ENCODE measurements around the gene AUH.

Gene AUH

GRCh38 chr9:91336786-91337185, 24.9 kb downstream of the AUH start:
- no peak for DNase-seq

- DNase-seq, result peak in 1 of 5 experiments; percentile 46
Observed at GRCh38 chr9:91334053-91334452, 27.7 kb downstream of the AUH start.

DNA sequence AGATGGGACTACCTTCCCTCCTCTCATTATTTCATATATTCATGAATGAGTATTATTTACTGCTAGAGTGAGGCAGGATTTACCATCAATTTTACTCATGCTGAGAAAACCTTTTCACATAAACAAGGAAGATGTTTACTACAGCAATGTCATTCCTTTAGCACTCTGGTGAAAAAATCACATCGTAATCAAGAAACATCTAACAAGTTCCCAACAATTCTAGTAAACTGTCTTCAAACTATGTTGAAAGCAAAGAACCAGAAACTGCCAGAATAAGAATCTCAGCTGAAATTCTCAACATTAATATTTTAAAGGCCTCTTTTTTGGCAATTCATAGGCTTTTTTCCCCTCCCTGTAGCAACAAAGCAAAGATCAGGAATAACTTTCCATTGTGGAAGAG, 28.2 kb downstream of the AUH start:
- DNase-seq, result no peak

GRCh38 chr9:91332546-91333231, 29.0 kb downstream of the AUH start:
- DNase-seq, result no peak

DNA sequence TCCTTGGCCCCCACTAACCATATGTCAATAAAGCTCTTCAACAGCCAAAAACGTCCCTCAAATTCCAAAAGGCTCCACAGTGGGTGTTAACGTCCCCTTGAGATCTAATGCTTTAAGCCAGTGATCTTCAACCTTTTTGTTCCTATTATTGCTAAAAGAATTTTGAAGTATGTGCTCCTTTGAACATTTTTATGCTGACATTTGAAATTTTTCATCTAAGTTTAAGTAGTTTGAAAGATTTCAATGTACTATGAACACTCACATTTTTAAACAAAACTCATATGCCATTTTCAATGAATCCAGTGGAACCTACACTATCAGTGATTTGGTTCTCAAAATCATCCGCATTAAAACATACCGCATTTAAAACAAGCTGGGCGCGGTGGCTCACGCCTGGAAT, 29.9 kb downstream of the AUH start:
- no peak for DNase-seq

GRCh38 chr9:91328186-91328585, 33.5 kb downstream of the AUH start:
- no peak for DNase-seq

GRCh38 chr9:91321691-91322090, 40.0 kb downstream of the AUH start:
- DNase-seq, result no peak

- no peak for DNase-seq
Observed at GRCh38 chr9:91320299-91320698, 41.4 kb downstream of the AUH start.

DNA sequence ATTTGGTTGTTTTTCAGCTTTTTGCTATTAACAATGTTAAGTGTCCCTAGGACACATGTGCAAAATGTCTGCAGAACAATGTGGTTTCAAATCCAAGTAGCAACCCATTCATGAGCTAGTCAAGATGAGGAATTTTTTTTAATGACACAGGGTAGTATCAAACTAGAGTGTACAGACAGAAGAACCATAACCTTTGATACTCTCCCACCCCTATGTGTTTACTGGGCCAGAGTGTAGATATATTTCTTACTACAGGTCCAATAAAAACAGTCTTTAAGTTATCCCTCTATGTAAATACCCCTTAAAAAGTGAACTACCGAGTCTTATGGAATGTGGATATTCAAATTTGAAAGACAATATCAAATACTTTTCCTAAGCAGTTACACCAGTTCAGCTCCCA, 45.6 kb downstream of the AUH start:
- no peak for DNase-seq

DNA sequence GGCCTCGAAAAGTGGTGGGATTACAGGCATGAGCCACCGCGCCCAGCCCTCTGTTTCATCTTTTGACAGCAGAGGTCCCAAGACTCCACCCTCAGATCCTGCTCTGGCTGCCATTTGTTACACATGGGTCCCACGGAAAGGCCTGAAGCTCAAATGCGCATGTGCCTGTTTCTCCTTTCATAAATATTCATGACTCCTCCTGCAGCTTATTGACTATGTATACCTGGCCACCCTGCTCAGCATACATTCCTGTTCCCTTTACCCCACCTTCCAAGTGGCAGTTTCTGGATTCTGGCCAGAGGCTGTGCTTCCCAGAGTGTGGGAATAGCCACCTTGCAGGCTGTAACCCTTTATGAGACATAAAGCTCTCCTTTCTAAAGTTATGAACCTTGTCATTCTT, 46.5 kb downstream of the AUH start:
- no peak for DNase-seq

DNA sequence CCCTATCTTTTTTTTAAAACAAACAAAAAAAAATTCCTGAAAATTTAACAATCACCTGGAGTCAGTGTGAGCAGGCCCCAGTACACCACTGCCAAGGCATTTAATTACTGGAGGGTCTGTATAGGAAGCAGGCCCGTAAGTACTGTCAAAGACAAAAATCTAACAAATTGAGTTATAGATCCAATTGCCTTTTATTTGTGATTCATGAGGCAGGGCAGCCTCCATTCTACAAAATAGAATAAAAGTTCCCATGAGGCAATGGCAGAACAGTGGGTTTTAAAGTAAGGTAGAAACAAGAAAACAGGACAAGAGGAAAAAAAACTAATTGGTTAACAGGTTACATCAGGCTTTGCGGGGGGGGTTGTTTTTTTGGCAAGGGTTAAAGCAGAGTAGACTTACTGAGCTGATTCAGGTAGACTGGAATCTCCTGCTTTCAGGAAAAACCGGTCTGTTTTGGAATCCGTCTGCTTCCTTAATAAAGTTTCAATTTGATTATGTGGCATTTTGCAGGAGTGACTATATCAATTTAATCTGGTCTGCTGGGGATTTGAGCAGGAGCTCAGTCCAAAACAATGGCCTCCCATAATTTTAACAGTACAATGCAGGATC, 48.9 kb downstream of the AUH start:
- no peak for DNase-seq

DNA sequence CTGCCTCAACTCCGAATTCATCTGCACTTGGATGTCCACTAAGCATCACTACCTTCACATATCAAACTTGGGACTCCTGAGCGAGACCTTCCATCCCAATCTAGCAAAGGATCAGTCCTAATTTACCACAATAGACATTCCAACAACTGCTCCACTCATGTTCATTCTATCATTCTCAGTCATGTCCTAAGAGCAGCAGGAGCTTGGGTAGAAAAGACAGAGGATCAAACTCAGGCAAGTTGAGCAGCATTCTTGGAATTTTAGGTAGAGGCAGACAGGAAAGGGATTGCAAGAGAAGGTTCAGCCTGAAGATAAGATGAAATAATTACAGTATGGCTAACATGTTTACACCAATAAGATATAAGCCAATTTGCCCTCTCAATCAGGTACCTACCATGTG, 51.7 kb downstream of the AUH start:
- DNase-seq, result no peak

DNA sequence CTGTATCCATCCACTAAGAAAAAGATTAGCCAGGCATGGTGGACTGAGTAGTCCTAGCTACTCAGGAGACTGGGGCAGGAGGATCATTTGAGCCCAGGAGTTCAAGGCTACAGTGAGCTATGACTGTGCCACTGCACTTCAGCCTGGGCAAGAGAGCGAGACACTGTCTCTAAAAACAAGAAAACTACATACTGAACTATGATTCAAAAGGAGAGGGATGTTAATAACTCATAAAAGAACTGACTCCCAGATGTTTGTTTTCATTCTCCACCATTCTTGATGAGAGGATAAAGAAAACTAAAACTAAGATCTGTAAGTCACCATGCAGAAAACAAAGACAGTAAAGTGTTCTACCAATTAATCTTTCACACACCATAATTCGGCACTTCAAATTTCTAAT, 53.5 kb downstream of the AUH start:
- DNase-seq, result peak in 1 of 5 experiments; percentile 26

GRCh38 chr9:91307279-91307678, 54.4 kb downstream of the AUH start:
- no peak for DNase-seq

GRCh38 chr9:91306296-91306630, 55.5 kb downstream of the AUH start:
- DNase-seq, result peak in 1 of 5 experiments; percentile 56

- no peak for DNase-seq
Observed at GRCh38 chr9:91305596-91306295, 56.0 kb downstream of the AUH start.

GRCh38 chr9:91303741-91304415, 57.8 kb downstream of the AUH start:
- no peak for DNase-seq

DNA sequence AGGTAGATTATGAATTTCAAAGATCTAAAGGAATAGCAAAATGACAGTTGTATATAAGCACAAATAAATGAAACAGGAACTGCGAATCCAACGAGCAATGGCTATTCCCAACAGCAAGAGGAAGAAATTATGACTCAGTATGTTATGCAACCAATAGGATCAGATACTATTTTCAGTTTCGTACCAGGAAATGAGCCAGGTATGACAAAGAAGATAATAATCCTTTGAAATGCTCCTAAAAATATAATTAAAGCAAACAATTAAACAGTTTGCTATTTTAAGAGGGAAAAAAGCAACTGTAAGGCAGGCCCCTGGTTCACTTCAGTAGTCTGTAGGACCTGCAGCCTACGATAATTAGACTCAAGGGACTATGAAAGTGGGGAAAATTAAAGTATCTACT, 58.9 kb downstream of the AUH start:
- no peak for DNase-seq

GRCh38 chr9:91301161-91301560, 60.6 kb downstream of the AUH start:
- no peak for DNase-seq

DNA sequence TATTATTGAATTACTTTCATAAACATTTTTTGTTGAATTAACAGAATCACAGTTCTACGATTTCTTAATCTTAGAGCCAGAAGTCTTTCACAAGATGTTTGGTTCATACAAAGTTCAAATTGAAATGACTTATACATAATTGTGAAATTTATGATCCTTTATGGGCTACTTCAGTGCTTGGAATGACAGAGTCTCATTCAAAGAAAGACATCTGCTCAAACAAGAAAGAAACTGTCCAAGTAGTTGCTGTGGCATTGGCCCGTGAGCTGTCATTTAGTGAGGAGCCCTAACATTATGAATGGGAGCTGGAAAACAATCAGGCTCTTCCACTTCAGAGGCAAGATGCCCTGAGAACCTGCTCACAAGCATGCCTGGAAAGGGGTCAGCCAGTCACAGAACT, 63.4 kb downstream of the AUH start:
- no peak for DNase-seq

GRCh38 chr9:91297306-91297705, 64.4 kb downstream of the AUH start:
- no peak for DNase-seq

- DNase-seq, result no peak
Observed at GRCh38 chr9:91296354-91296753, 65.4 kb downstream of the AUH start.

GRCh38 chr9:91295357-91295756, 66.4 kb downstream of the AUH start:
- DNase-seq, result no peak

- DNase-seq, result no peak
Observed at GRCh38 chr9:91291866-91292265, 69.9 kb downstream of the AUH start.

All from T-helper 2 cell (primary cell).